Activated T-helper 2 cell treated with anti-CD3 and anti-CD28 coated beads, Interferon-gamma antibody, Interleukin-2, Interleukin-4, amounts not matched to agents 10 μg/mL and 5 μg/mL and 100 μg/mL, durations not matched to agents 14 hours and 24 hours and 36 hours (primary cell): ENCODE results near the gene NCR2. TPM values are rescaled to one million over a fixed set of nuclear protein-coding genes. Genes with fewer than 3 reads are reported as not detected.

Source experiments
- DNase-seq: peaks from one replicate; pipeline ENCODE4 v3.0.0; 2021; ENCODE audit warnings: low spot score
- H3K27ac Mint-ChIP-seq: one replicate; pipeline ENCODE4 v1.8.0; 2021; ENCODE audit warnings: mixed read lengths
- H3K27me3 Mint-ChIP-seq: one replicate; pipeline ENCODE4 v1.8.0; 2021; ENCODE audit warnings: low read depth, mixed read lengths
- H3K36me3 Mint-ChIP-seq: one replicate; pipeline ENCODE4 v1.8.0; 2021; ENCODE audit warnings: low read depth, mixed read lengths
- H3K4me1 Mint-ChIP-seq: one replicate; pipeline ENCODE4 v1.8.0; 2021; ENCODE audit warnings: low read depth, mixed read lengths
- H3K4me3 Mint-ChIP-seq: one replicate; pipeline ENCODE4 v1.8.0; 2021; ENCODE audit warnings: low read depth, mild to moderate bottlenecking, moderate library complexity, mixed read lengths
- H3K9me3 Mint-ChIP-seq: one replicate; pipeline ENCODE4 v1.8.0; 2021; ENCODE audit warnings: mixed read lengths
- intact Hi-C: fragments of 100-400 bp; cut with micrococcal nuclease; formaldehyde crosslinking; loops from one replicate; pipeline ENCODE4 v1.15.1; 2023
- total RNA-seq: library from RNA; stranded (reverse); gene quantifications from 2 replicates; pipeline ENCODE4 v1.2.3, GENCODE V29; 2022

The NCR2 gene
- total RNA-seq, 1 donor from 2014 or later, result not detected

DNA sequence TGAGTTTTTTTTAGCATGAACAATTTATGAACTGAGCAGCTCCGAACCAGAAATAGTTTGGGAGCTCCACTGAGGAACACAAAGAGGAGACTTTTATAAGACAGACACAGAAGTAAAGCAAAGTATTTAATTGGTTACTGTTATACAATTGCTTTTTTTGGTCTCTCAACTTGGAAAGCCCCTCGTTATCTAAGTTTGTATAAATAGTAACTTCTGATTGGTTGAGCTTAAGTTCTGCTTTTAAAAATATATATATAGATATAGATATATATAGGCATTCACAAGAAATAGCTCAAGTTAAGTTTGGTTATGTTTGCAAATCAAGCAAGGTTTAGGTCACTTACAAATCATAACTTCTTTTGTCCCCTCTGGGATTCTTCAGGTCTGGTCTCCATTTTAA lies 20.2 kb upstream of the NCR2 start:
- H3K9me3 Mint-ChIP-seq, result no peaks in the 10 kb centered on the region
- peaks cover 54% of the 10 kb centered on the region for H3K27me3 Mint-ChIP-seq
- DNase-seq, result no peak
- peaks cover 16% of the 10 kb centered on the region for H3K4me1 Mint-ChIP-seq
- H3K4me3 Mint-ChIP-seq, result no peak overlapping the region
- intact Hi-C loops, result loop anchor here (5.0 kb wide), 2 partner anchors 123 to 213 kb away; no protein-coding TSS in a partner anchor
- no peaks in the 10 kb centered on the region for H3K36me3 Mint-ChIP-seq
- no peak overlapping the region for H3K27ac Mint-ChIP-seq

DNA sequence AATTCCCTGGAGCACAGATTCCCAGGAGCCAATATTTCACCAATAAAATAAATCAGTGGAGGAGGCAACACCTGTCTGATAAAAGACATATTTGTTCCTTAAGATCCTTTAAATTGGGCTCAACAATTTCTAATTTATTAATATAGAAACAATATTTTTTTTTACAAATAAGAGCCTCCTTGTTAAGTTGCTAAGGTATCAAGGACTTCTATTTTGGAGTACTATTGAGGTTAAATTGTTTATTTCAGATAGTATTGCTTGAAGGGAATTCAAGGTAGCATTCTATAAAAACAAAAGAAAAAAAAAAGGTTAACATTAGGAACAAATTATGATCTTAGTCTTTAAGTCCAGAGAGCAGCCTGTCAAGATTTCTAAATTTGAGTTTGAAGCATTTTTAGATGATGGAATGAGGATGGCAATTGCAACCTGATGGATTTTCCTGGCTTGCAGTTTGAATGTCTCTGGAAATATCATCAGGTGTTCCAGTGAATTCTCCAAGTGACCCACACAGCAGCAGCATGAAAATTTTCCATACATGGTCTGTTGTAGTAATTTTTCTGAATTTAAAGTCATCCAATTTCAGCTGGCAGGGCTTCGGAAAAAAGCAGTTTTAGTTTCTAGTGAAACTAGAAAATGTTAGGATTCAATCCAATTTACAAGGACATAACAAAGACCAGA lies 19.3 kb upstream of the NCR2 start:
- H3K27me3 Mint-ChIP-seq, result peaks cover 53% of the 10 kb centered on the region
- no peak overlapping the region for H3K4me3 Mint-ChIP-seq
- H3K27ac Mint-ChIP-seq, result no peak overlapping the region
- no peaks in the 10 kb centered on the region for H3K36me3 Mint-ChIP-seq
- DNase-seq, result no peak
- intact Hi-C loops, result loop anchor here (5.0 kb wide), 2 partner anchors 124 to 214 kb away; no protein-coding TSS in a partner anchor
- peaks cover 16% of the 10 kb centered on the region for H3K4me1 Mint-ChIP-seq
- H3K9me3 Mint-ChIP-seq, result no peaks in the 10 kb centered on the region

DNA sequence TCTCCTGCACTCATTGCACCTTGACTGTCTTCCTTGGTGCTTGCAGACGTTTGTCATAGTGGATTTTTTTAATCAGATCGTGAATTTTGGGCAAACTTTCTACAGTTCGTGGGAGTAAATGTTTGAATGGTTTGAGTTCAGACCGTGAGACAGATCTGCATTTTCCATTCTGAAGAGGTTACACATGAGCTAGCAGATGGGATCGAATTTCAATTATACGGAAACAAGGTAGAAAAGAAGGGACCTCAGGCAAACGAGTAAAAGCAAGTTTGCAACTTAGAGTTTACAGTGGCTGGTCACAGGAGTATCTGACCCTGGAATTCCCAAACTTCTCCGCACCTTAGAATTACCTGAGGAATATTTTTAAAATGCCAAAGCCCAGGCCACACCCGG lies 17.2 kb upstream of the NCR2 start:
- H3K9me3 Mint-ChIP-seq, result no peaks in the 10 kb centered on the region
- no peaks in the 10 kb centered on the region for H3K36me3 Mint-ChIP-seq
- no peak overlapping the region for H3K4me3 Mint-ChIP-seq
- H3K27me3 Mint-ChIP-seq, result peaks cover 42% of the 10 kb centered on the region
- H3K4me1 Mint-ChIP-seq, result peaks cover 16% of the 10 kb centered on the region
- no peak for DNase-seq
- intact Hi-C loops, result loop anchor here (1.0 to 5.0 kb wide), 4 partner anchors 12 to 216 kb away; no protein-coding TSS in a partner anchor
- H3K27ac Mint-ChIP-seq, result no peak overlapping the region

DNA sequence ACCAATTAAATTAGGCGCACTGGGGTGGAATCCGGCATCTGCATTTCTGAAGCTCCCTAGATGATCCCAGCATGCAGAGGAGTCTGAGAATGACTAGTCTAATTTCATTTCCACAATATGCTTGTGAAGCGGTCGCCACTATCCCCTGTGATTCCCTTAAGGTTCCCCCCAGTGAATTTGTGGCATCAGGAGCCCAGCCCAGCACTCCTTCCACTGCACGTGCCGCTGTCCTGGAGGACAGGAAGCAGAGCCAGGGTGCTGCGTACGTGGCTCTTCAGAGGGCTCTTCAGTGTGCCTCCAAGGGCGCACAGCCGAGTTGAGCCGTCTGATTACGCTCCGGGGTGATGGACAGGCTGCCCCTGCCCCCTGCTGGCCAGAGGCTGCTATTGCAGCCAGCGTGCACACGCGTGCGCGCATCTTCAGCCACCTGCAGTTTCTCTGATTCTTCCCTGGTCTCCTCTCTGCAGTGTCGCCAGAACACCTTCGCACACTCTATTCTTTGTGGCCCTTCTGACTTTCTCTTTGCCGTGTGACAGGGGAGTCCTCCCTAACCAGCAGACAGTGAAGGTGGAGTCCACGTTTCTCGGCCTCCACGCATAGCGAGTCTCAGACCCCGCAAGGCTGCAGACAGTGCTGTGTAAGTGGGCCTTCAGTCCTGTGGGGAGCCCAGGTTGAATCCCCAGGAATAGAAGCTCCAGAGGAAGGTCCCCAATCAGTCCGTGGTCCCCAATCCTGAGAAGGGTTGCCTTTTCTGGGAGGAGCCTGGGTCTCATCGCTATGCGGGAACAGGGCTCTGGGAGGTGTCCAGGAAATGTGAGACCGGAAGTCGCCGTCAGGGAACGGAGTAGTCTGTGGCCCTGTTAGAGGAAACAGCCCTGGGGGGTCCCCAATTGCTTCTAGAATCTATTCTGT lies 16.5 kb upstream of the NCR2 start:
- Mint-ChIP-seq H3K27me3 (peaks cover 40% of the 10 kb centered on the region), H3K9me3 (no peaks in the 10 kb centered on the region), H3K36me3 (no peaks in the 10 kb centered on the region), H3K4me3 (peak overlapping the region; percentile 23), H3K27ac (peak overlapping the region; percentile 21), H3K4me1 (peaks cover 16% of the 10 kb centered on the region)
- intact Hi-C loops, result loop anchor here (1.0 to 5.0 kb wide), 4 partner anchors 13 to 217 kb away; no protein-coding TSS in a partner anchor
- DNase-seq, result peak; percentile 75

DNA sequence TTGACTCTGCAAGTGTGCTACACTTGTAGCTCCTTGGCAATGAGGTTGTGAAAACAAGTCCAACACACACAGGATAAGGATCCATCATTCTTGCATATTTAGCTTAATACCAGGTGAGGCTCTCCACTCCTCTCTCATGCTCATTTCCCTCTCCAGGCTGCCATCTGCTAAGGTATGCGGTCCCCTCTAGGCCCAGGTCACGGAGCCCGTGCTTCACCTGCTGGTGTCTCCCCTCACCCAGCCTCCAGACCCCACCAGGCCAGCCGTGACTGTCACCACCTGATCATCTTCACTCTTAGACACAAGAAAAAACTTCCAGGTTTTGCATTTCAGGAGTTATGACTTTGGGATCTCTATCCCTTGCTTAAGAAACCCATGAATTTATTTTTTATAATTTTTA lies 14.2 kb upstream of the NCR2 start:
- Mint-ChIP-seq H3K27me3 (peaks cover 37% of the 10 kb centered on the region), H3K4me1 (peaks cover 16% of the 10 kb centered on the region), H3K36me3 (no peaks in the 10 kb centered on the region), H3K9me3 (no peaks in the 10 kb centered on the region), H3K4me3 (no peak overlapping the region), H3K27ac (no peak overlapping the region)
- intact Hi-C loops, result no loop called here
- no peak for DNase-seq

DNA sequence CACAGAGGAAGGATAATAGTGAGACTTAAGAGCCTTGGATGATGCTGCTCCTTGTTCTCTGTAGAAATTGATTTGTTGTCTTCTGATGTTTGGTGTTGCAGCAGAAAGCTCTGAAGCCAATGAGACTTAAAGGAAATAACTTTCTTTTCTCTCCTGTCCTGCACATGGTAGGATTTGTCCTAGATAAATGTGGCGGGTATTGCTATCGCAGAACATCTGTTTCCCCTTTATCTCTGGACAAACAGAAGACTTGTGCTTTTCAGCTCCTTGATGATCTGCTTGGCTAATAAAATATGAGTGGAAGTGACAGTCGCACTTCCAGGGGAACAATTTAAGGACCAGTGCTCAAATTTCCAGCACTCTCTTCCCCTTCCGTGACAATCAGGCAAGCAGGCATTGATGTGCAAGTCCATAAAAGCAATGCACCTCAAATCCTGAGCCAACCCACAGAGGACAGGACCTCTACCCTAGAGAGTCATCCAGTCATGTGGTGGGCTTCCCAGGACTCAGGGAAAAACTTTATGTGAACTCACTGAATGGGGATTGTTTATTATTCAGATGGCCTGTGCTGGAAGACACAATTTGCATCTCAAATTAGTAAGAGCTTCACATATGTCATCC lies 9.9 kb upstream of the NCR2 start:
- no peak overlapping the region for H3K4me3 Mint-ChIP-seq
- no peak for DNase-seq
- intact Hi-C loops, result no loop called here
- no peak overlapping the region for H3K27ac Mint-ChIP-seq
- no peaks in the 10 kb centered on the region for H3K36me3 Mint-ChIP-seq
- peaks cover 38% of the 10 kb centered on the region for H3K27me3 Mint-ChIP-seq
- no peaks in the 10 kb centered on the region for H3K9me3 Mint-ChIP-seq
- H3K4me1 Mint-ChIP-seq, result no peaks in the 10 kb centered on the region

DNA sequence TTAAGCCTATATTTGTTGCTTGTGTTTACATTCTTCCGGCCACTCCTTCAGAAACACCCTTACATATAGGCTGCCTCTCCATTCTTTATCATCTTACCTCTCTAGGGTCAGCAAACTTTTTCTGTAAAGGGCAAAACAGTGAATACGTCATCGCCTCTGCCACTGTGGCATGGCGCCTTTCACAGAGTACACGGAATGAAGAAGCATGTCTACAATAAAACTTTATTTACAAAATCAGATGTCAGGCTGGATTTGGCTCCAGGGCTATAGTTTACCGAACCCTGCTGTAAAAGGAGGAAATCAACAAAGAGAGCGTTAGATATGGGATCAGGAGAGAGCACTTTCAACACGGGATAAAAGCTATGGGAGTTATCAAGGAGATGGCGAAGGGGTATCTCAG lies 9.3 kb upstream of the NCR2 start:
- Mint-ChIP-seq H3K36me3 (no peaks in the 10 kb centered on the region), H3K27ac (no peak overlapping the region), H3K4me3 (no peak overlapping the region), H3K27me3 (peaks cover 38% of the 10 kb centered on the region), H3K9me3 (no peaks in the 10 kb centered on the region), H3K4me1 (no peaks in the 10 kb centered on the region)
- no peak for DNase-seq
- intact Hi-C loops, result no loop called here

DNA sequence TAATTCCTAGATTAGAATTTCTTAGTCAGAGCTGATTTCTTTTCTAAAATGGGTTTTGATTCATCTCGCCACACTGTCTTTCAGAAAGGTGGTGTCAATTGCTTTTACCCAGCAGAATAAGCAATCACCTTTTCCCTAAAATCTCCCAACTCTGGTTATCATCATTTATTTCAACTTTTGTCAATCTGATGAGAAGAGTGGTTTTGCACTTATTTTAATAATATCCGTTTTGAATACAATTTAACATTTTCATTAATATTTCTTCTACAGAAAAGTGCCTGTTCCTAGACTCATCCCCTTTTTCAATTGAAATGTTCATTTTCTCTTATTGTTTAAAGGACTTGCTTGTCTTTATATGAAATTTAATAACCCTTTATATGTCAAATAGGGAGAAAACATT lies 8.2 kb upstream of the NCR2 start:
- no peaks in the 10 kb centered on the region for H3K36me3 Mint-ChIP-seq
- H3K27me3 Mint-ChIP-seq, result peaks cover 36% of the 10 kb centered on the region
- DNase-seq, result no peak
- H3K9me3 Mint-ChIP-seq, result no peaks in the 10 kb centered on the region
- no peaks in the 10 kb centered on the region for H3K4me1 Mint-ChIP-seq
- H3K27ac Mint-ChIP-seq, result no peak overlapping the region
- H3K4me3 Mint-ChIP-seq, result no peak overlapping the region
- intact Hi-C loops, result no loop called here

DNA sequence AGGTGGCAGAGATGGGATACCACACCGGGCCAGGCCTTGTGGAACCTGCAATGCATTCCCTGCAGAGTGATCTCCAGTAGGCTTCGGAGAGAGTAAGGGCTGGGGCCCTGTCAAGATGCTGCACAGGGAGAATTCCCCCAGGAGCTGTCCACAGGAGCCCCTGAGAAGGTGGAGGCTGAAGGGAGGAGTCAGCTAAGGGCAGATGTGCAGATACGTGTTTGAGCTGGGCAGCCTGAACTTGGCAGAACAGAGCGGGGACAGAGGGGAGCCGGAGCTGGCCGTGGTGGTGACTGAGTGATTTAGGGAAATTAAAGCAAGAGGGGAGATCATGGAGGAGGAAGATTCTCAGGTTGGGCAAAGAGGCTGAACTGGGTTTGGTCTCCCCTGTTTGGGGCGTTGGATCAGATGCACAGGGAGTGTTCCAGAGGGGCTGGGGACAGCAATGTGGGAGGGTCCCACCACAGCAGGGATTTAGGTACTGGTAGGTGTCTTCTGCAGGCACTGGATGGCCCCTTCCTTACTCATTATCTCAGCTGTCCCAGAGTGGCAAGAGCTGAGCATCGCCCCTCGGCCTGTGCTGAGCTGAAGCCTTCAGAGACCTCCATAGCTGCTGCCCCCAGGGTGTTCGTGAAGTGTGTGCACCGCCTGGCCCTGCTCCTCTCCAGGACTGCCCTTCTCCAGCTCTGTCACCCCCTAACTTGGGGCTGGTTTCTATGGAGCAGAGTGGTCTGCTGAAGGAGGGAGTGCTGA lies 3.8 kb upstream of the NCR2 start:
- Mint-ChIP-seq H3K36me3 (no peaks in the 10 kb centered on the region), H3K27me3 (peaks cover 12% of the 10 kb centered on the region), H3K4me3 (no peak overlapping the region), H3K9me3 (no peaks in the 10 kb centered on the region), H3K27ac (no peak overlapping the region), H3K4me1 (peaks cover 11% of the 10 kb centered on the region)
- DNase-seq, result no peak
- intact Hi-C loops, result no loop called here

DNA sequence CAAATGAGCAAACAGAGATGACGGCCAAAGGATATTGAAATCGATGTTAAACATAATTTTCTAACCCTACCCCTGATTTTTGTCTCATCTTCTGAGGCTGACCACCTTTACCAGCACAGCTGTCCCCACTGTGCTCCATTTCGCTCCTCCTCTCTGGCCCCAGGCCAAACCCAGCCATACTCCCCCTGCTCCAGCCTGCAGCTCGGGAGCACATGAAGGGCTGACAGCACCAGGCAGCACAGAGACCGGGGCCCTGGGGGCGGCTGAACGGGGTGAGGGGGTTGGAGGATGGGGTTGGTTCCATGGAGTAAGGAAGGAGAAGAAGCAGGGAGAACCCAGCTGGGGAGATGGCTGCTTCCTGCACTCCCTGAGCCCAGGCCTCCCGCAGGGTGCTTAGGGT lies 3.2 kb upstream of the NCR2 start:
- intact Hi-C loops, result no loop called here
- no peak for DNase-seq
- H3K4me1 Mint-ChIP-seq, result peaks cover 11% of the 10 kb centered on the region
- H3K36me3 Mint-ChIP-seq, result no peaks in the 10 kb centered on the region
- no peaks in the 10 kb centered on the region for H3K9me3 Mint-ChIP-seq
- no peak overlapping the region for H3K27ac Mint-ChIP-seq
- H3K27me3 Mint-ChIP-seq, result peaks cover 10% of the 10 kb centered on the region
- H3K4me3 Mint-ChIP-seq, result no peak overlapping the region

DNA sequence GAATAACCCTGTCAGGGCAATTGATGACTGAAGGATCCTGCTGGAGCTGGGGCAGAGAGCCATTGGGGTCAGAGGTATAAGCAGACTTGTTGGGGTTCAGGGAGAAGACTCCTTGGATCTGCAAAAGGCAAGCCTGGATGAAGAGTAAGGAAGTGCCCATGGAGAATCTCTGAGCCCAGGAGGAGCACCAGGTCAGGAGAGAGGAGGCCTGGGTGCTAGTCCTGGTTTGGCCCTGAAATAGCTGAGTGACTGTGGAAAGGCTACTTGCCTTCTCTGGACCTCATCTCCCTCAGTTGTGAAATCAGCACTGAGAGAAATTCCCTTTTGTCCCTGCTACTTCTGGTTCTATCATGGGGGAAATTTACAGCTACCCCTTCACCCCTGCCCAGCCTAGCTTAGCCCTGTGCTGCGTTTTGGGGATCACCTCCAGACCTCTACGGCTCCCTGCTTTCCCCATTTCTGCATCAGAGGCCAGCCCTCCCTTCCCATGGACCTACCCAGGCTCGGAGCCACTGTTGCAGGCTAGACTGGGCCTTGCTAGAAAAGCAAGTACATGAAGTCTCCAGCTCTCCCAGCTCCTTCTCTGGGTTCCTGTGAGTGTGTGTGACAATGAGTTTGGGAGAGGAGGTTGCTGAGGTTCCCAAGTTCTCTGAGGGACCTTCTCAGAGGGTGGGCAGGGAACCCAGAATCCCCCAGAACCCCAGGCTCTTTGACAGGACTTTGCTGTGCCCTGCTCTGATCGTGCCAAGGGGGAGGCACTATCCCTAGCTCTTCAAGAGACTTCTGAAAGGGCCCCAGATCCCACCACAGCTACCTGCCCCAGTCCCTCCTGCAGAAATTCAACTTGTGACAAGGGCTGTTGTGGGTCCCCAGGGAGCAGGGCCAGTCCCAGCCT lies 2.3 kb upstream of the NCR2 start:
- no peak for DNase-seq
- intact Hi-C loops, result no loop called here
- Mint-ChIP-seq H3K4me3 (no peak overlapping the region), H3K27ac (no peak overlapping the region), H3K4me1 (peaks cover 11% of the 10 kb centered on the region), H3K27me3 (peaks cover 9% of the 10 kb centered on the region), H3K9me3 (no peaks in the 10 kb centered on the region), H3K36me3 (no peaks in the 10 kb centered on the region)
